ENCODE results near the gene RPL10A. TPM values are rescaled to one million over a fixed set of nuclear protein-coding genes. Genes with fewer than 3 reads are reported as not detected.
A peak's percentile ranks its signal among the peaks of the same experiment; 100 is the strongest.

Gene RPL10A
- total RNA-seq, 1 donor from 2014 or later, result 643 TPM

DNA sequence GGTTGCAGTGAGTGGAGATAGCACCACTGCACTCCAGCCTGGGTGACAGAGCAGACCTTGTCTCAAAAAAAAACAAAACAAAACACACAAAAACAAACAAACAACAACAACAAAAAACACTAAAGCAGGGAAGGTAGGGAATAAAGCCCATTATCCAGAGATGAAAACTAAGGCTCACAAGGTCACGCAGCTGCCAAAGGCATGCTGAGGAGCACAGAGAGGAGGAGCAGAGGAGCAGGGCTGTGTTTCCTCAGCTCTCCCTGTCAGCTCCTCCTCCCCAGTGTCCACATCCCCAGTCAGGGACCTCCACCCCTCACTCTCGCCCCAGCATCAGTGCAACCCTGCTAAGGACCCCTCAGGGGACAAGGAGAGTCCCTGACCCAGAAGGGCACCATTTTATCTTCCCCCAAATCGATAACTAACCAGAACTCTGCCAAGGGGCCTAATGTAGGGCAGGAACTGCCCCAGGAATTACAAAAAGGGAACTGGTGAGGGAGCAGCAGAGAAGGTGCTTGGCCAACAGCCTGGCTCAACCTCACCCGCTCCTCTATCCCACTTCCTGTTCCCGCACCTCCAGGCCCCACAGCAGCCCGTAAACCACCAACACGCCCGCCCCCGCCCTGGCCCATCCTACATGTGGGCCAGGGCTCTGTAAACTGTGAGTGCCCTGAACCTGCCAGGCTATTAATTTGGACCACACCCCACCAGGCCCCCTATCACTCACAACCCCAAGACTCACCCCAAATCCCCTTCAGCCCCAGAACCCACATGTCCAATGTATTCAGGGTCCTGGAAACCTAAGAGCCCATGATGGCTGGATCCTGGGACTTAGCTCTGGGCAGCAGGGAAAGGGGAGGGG is 19.7 kb downstream of the RPL10A start:
- DNase-seq (ENCODE audit: low spot score in 2 of 2), result no peak
- peak overlapping the region in 1 of 2 donors; percentile 29 for H3K4me3 ChIP-seq
- H3K27me3 ChIP-seq, result no peaks in the 10 kb centered on the region
- no peaks in the 10 kb centered on the region for H3K9me3 ChIP-seq
- H3K36me3 ChIP-seq, result peaks cover 16 to 21% of the 10 kb centered on the region in 2 donors
- intact Hi-C loops (cut with DNase I), result loop anchor here (2.0 to 10.0 kb wide), 2 partner anchors 19 to 333 kb away; partner anchors contain the start of gene RPL10A
- peaks cover 36 to 77% of the 10 kb centered on the region in 2 donors for H3K4me1 ChIP-seq
- TF ChIP-seq, protein P1, sequence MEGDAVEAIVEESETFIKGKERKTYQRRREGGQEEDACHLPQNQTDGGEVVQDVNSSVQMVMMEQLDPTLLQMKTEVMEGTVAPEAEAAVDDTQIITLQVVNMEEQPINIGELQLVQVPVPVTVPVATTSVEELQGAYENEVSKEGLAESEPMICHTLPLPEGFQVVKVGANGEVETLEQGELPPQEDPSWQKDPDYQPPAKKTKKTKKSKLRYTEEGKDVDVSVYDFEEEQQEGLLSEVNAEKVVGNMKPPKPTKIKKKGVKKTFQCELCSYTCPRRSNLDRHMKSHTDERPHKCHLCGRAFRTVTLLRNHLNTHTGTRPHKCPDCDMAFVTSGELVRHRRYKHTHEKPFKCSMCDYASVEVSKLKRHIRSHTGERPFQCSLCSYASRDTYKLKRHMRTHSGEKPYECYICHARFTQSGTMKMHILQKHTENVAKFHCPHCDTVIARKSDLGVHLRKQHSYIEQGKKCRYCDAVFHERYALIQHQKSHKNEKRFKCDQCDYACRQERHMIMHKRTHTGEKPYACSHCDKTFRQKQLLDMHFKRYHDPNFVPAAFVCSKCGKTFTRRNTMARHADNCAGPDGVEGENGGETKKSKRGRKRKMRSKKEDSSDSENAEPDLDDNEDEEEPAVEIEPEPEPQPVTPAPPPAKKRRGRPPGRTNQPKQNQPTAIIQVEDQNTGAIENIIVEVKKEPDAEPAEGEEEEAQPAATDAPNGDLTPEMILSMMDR (IDR thresholded peaks at IDR 0.05), result no peak
- peak overlapping the region; percentile 95 to 100 for H3K27ac ChIP-seq

DNA sequence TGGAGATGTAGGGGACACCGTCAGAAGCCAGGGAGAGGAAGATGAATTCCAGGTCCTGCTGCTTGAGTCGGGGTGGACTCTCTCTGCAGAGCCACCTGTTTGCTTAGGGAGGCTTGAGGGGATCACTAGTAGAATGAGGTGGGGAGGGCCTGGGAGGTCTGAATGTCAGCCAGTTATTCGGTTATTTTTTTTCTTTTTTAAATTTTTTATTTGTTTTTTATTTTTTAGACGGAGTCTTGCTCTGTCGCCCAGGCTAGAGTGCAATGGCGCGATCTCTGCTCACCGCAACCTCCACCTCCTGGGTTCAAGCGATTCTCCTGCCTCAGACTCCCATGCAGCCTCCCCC is 20.3 kb downstream of the RPL10A start:
- Histone ChIP-seq H3K4me3 (peak overlapping the region in 1 of 2 donors; percentile 29), H3K4me1 (peaks cover 36 to 78% of the 10 kb centered on the region in 2 donors), H3K27ac (peak overlapping the region; percentile 95 to 100), H3K27me3 (no peaks in the 10 kb centered on the region), H3K36me3 (peaks cover 13 to 15% of the 10 kb centered on the region in 2 donors), H3K9me3 (no peaks in the 10 kb centered on the region)
- TF ChIP-seq, protein P1 (IDR thresholded peaks at IDR 0.05), result no peak
- DNase-seq (ENCODE audit: low spot score in 2 of 2), result no peak
- intact Hi-C loops (cut with DNase I), result loop anchor here (2.0 to 10.0 kb wide), 2 partner anchors 20 to 334 kb away; partner anchors contain the start of gene RPL10A

DNA sequence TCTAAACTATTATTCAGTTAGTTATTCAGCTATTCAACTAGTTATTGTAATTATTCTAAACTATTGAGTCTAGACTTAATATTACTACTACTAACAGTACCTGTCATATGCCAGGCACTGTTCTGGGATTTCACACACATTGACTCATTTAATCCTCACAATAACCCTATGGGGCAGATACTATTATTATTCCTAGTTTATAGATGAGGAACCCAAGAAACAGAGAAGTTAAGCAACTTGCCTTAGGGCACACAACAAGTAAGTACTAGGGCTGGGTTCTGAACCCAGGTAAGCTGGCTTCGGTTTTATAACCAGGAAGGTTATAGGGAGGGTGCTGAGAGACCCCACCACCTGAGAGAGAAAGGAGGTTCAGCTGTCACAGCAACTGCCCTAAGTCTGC is 20.9 kb downstream of the RPL10A start:
- Histone ChIP-seq H3K27ac (peak overlapping the region; percentile 95 to 100), H3K4me1 (peaks cover 40 to 81% of the 10 kb centered on the region in 2 donors), H3K36me3 (peaks cover 10 to 12% of the 10 kb centered on the region in 2 donors), H3K4me3 (peak overlapping the region in 1 of 2 donors; percentile 55), H3K27me3 (no peaks in the 10 kb centered on the region), H3K9me3 (no peaks in the 10 kb centered on the region)
- intact Hi-C loops (cut with DNase I), result loop anchor here (2.0 to 10.0 kb wide), 2 partner anchors 20 to 334 kb away; partner anchors contain the start of gene RPL10A
- TF ChIP-seq, protein P1 (IDR thresholded peaks at IDR 0.05), result no peak
- DNase-seq (ENCODE audit: low spot score in 2 of 2), result no peak

DNA sequence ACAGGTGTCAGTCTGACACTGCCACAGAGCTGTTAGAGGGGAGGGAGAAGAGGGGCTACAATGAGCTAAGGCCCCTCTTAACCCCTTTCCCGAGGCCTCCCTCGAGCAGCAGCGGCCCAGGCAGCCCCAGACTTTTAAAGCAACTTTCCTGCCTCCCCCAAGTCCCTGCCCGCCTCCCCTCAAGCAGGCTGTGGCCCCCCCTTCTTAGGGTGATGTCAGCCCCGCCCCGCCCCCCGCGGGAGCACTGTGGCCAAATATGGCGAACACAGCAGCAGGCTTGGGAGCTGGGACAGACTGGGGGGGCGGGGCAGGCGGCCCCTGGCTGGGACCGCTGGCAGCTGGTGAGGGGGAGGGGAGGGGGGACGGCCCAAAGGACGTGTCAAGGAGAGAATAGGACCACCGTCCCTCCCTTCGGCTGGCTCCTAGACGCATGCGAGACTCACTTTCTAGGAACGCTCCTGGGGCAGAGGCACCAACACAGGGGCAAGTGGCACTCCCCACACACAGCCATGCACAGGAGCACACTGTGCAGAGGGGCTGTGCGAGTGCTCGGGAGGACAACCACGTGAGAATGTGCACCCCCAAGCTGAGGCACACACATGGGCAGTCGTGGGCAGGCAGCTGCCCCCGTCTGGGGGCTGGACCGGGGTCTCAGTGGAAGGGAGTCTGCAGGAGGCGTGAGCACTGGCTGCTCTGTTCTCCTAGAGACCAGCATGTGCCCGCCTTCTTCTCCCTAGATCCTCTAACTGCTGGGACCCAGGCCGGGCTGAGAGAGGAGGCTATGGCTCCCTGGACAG is 22.0 kb downstream of the RPL10A start:
- H3K27ac ChIP-seq, result peak overlapping the region; percentile 95 to 100
- H3K27me3 ChIP-seq, result no peaks in the 10 kb centered on the region
- H3K4me3 ChIP-seq, result peak overlapping the region; percentile 34 to 55
- TF ChIP-seq, protein P1 (IDR thresholded peaks at IDR 0.05), result no peak
- H3K36me3 ChIP-seq, result peaks cover under 1 to 4% of the 10 kb centered on the region in 2 donors
- peaks cover 48 to 84% of the 10 kb centered on the region in 2 donors for H3K4me1 ChIP-seq
- H3K9me3 ChIP-seq, result no peaks in the 10 kb centered on the region
- DNase-seq (ENCODE audit: low spot score in 2 of 2), result peak; percentile 85 to 97
- intact Hi-C loops (cut with DNase I), result loop anchor here (2.0 to 10.0 kb wide), 2 partner anchors 21 to 335 kb away; partner anchors contain the start of gene RPL10A

DNA sequence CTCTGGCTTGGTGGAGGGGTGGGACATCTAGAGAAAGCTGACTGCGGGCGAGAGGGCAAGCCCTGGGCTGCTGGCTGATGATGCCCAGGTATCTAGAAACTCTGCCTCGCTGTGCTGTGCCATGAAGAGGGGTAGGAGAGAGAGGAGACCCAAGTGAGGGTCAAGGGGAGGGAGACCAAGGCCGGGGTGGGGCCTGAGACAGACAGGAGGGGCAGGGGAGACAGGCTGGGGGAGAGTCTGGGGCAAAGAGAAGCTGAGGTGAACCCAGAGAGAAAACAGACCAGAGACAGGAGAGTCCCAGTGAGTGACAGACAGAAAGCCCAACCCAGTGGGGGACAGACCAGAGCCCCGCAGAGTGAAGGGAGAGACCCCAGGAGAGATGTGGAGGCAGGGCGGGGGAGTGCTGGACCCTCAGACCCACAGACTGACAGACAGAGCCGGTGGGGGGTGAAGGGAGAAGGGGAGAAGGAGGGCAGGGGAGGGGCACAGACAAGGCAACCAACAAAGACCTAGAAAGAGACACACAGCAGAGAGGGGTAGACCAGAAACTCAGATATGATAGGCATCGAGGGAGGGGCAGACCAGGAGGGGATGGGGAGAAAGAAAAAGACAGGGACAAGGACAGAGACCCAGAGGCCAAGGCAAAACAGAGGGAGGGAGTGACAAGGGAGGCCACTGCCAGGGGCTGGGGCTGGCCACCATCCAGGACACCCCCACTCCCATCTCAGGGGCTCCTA is 22.8 kb downstream of the RPL10A start:
- intact Hi-C loops (cut with DNase I), result no loop called here
- no peak for DNase-seq (ENCODE audit: low spot score in 2 of 2)
- Histone ChIP-seq H3K4me1 (peaks cover 42 to 76% of the 10 kb centered on the region in 2 donors), H3K9me3 (no peaks in the 10 kb centered on the region), H3K4me3 (peak overlapping the region; percentile 34 to 55), H3K36me3 (no peaks in the 10 kb centered on the region), H3K27ac (peak overlapping the region; percentile 95 to 100), H3K27me3 (no peaks in the 10 kb centered on the region)
- TF ChIP-seq, protein P1 (IDR thresholded peaks at IDR 0.05), result no peak

Data from ascending aorta (tissue), 2 donors.